Measurements from ENCODE around the gene RNASE11. TPM values are rescaled to one million over a fixed set of nuclear protein-coding genes. Genes with fewer than 3 reads are reported as not detected.

The RNASE11 gene
- total and polyA plus RNA-seq, 2 donors (not counting 3 experiments of a cell fraction or from before 2014, with no cell fraction given): not detected

DNA sequence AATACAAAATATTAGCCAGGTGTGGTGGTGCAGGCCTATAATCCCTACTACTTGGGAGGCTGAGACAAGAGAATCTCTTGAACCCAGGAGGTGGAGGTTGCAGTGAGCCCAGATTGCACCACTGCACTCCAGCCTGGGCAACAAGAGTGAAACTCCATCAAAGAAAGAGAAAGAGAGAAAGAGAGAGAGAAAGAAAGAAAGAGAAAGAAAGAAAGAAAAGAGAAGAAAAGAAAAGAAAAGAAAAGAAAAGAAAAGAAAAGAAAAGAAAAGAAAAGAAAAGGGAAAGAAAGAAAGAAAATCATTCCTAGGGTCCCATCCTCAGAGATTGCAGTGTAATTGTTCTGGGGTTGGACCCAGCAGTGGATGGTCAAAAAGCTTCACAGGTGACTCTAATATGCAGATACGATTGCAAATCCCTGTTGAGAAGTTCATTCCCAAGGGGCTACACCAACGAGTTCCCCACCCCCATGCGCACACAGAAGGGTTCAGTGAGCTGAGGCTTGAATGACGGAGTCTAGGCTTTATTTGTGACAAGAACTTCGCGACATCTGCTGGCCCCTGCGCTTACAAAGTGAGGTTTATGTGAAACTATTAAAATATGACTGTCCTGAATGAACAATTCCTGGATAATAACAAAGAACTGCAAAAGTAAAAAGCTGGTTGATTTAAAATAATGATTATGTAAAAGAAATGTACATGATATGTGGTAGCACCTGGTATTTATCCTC, 20.7 kb upstream of the RNASE11 start:
- ChIA-PET POLR2A (no interaction called here), CTCF (interaction anchor here (0.9 to 8.7 kb wide), 12 partner anchors 15 to 281 kb away, joined by 3 to 110 read pairs (median 3); partner anchors contain the start of genes CCNB1IP1, PARP2, RNASE11 and TEP1)
- H3K4me1 ChIP-seq (ENCODE audit: control insufficient read depth, extremely low read depth, insufficient read depth, low read length): peaks cover 6% of the 10 kb centered on the region
- no peak for FAIRE-seq
- no peak overlapping the region for H3K4me2 ChIP-seq (ENCODE audit: insufficient read depth, low read length)
- H3K4me3 ChIP-seq (replicated peaks in 1 of 3; ENCODE audit: insufficient read depth in 1 of 3, low read depth in 1 of 3, low read length in 3 of 3): no peak overlapping the region
- no peak overlapping the region for H2AFZ ChIP-seq (ENCODE audit: low read depth, low read length)
- H3K9me3 ChIP-seq (replicated peaks; ENCODE audit: control insufficient read depth, insufficient read depth, low read length): no peaks in the 10 kb centered on the region
- no peaks in the 10 kb centered on the region for H4K20me1 ChIP-seq (replicated peaks; ENCODE audit: control insufficient read depth, extremely low read depth, insufficient read depth, low read length)
- H3K27ac ChIP-seq (ENCODE audit: insufficient read depth, low read depth, low read length): no peak overlapping the region
- H3K9me1 ChIP-seq (replicated peaks; ENCODE audit: control insufficient read depth, extremely low read depth, insufficient read depth, low read length): no peaks in the 10 kb centered on the region
- BruUV-seq (replicated peaks): no TSS peak
- no peak overlapping the region for H3K9ac ChIP-seq (replicated peaks; ENCODE audit: extremely low read depth, insufficient read depth, low read length)
- no peak for TF ChIP-seq POLR2A (IDR thresholded peaks at IDR 0.05; ENCODE audit: low read depth, low read length)
- TF ChIP-seq GATA2 (IDR thresholded peaks at IDR 0.05; ENCODE audit: insufficient read depth, insufficient read length, low read depth, low read length): no peak
- no peak for TF ChIP-seq JUN (IDR thresholded peaks at IDR 0.05; ENCODE audit: borderline replicate concordance, insufficient read depth, insufficient read length, low read depth)
- no peak for TF ChIP-seq FOS (IDR thresholded peaks at IDR 0.05; ENCODE audit: borderline replicate concordance, insufficient read depth, low read length)
- TF ChIP-seq, protein P1, sequence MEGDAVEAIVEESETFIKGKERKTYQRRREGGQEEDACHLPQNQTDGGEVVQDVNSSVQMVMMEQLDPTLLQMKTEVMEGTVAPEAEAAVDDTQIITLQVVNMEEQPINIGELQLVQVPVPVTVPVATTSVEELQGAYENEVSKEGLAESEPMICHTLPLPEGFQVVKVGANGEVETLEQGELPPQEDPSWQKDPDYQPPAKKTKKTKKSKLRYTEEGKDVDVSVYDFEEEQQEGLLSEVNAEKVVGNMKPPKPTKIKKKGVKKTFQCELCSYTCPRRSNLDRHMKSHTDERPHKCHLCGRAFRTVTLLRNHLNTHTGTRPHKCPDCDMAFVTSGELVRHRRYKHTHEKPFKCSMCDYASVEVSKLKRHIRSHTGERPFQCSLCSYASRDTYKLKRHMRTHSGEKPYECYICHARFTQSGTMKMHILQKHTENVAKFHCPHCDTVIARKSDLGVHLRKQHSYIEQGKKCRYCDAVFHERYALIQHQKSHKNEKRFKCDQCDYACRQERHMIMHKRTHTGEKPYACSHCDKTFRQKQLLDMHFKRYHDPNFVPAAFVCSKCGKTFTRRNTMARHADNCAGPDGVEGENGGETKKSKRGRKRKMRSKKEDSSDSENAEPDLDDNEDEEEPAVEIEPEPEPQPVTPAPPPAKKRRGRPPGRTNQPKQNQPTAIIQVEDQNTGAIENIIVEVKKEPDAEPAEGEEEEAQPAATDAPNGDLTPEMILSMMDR (IDR thresholded peaks at IDR 0.05; ENCODE audit: extremely low read depth in 1 of 2, insufficient read depth in 1 of 2, low read depth in 1 of 2, low read length in 2 of 2): no peak
- intact Hi-C loops (cut with micrococcal nuclease): loop anchor here (1.0 kb wide), 5 partner anchors 83 to 281 kb away; partner anchors contain the start of genes OSGEP and PIP4P1
- no peak for DNase-seq (ENCODE audit: low read depth, low spot score)
- H3K36me3 ChIP-seq (ENCODE audit: control insufficient read depth in 2 of 2, extremely low read depth in 1 of 2, insufficient read depth in 2 of 2, low read length in 2 of 2): no peaks in the 10 kb centered on the region
- H3K27me3 ChIP-seq (ENCODE audit: control insufficient read depth in 2 of 2, insufficient read depth in 2 of 2, low read length in 2 of 2): peaks cover 3 to 6% of the 10 kb centered on the region in 2 experiments
- dilution Hi-C loops (cut with MboI; ENCODE audit: extremely low pct_ligation_motif_present, low sequenced_read_pairs): no loop called here
- H3K79me2 ChIP-seq (ENCODE audit: control insufficient read depth, insufficient read depth, low read length): no peaks in the 10 kb centered on the region
